ENCODE data around the gene MYO9B.

DNA sequence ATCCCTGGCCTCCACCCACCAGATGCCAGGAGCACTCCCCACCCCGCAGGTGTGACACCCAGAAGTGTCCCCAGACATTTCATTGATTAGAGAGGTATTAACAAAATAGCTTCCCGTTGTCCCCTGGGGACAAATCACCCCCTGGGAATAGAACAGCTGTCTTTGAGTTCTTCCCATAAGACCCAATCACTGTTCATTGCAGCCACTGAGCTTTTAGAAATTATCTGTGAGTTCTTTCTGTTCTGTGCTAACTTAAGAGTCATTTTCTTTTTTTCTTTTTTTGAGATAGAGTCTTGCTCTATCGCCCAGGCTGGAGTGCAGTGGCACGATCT is 32.8 kb downstream of the MYO9B start:
- TF ChIP-seq, protein P1, sequence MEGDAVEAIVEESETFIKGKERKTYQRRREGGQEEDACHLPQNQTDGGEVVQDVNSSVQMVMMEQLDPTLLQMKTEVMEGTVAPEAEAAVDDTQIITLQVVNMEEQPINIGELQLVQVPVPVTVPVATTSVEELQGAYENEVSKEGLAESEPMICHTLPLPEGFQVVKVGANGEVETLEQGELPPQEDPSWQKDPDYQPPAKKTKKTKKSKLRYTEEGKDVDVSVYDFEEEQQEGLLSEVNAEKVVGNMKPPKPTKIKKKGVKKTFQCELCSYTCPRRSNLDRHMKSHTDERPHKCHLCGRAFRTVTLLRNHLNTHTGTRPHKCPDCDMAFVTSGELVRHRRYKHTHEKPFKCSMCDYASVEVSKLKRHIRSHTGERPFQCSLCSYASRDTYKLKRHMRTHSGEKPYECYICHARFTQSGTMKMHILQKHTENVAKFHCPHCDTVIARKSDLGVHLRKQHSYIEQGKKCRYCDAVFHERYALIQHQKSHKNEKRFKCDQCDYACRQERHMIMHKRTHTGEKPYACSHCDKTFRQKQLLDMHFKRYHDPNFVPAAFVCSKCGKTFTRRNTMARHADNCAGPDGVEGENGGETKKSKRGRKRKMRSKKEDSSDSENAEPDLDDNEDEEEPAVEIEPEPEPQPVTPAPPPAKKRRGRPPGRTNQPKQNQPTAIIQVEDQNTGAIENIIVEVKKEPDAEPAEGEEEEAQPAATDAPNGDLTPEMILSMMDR (optimal IDR thresholded peaks at IDR 0.05 in 1 of 3, IDR thresholded peaks at IDR 0.05 in 1 of 3, conservative IDR thresholded peaks at IDR 0.05 in 1 of 3; ENCODE audit: extremely low read depth in 1 of 3, insufficient read depth in 2 of 3, low read length in 3 of 3) = no peak
- TF ChIP-seq EZH2 (IDR thresholded peaks at IDR 0.05; ENCODE audit: low read length) = no peak
